ENCODE results near the gene TCF4. TPM values are rescaled to one million over a fixed set of nuclear protein-coding genes. Genes with fewer than 3 reads are reported as not detected.

The TCF4 gene
- total RNA-seq, 1 experiment from 2014 or later, result 2.3 TPM

DNA sequence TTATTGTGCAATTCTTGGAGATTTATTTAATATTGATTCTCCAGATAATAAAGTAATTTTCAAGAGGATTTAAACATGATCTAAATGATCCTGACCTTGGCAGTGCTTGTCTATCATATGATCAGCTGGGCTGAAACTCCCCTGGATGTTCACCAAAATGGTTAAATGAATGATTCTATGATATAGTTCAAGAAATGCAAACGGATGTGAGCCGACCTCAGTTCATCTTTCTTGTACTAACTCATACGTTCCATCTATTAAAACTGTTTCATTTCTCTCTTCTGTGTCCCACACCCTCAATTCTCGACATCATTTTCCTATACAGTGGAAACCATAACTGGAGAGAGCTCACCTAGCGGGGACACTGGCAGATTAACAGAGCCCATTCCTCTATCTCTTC is 347.0 kb downstream of the TCF4 start:
- Histone ChIP-seq H3K4me1 (ENCODE audit: control insufficient read depth, insufficient read depth, low read length) (no peaks in the 10 kb centered on the region), H3K36me3 (ENCODE audit: control insufficient read depth, insufficient read depth, low read length) (no peaks in the 10 kb centered on the region), H3K27ac (ENCODE audit: low read length) (no peak overlapping the region), H3K9me3 (ENCODE audit: control insufficient read depth, insufficient read depth, low read depth, low read length) (no peaks in the 10 kb centered on the region), H3K27me3 (ENCODE audit: control insufficient read depth, insufficient read depth, low read length) (no peaks in the 10 kb centered on the region), H3K4me3 (ENCODE audit: low read depth in 2 of 2, low read length in 2 of 2) (no peak overlapping the region)
- ChIA-PET POLR2A (no interaction called here), CTCF (no interaction called here)
- no peak for DNase-seq (ENCODE audit: low read depth, low spot score)
- TF ChIP-seq POLR2AphosphoS5 (IDR thresholded peaks at IDR 0.05; ENCODE audit: low read depth, low read length) (no peak), SIN3A (IDR thresholded peaks at IDR 0.05; ENCODE audit: borderline replicate concordance, insufficient read depth, low read depth, low read length) (no peak), TCF7L2 (IDR thresholded peaks at IDR 0.05; ENCODE audit: low read depth, low read length) (no peak)
- TF ChIP-seq, protein P1, sequence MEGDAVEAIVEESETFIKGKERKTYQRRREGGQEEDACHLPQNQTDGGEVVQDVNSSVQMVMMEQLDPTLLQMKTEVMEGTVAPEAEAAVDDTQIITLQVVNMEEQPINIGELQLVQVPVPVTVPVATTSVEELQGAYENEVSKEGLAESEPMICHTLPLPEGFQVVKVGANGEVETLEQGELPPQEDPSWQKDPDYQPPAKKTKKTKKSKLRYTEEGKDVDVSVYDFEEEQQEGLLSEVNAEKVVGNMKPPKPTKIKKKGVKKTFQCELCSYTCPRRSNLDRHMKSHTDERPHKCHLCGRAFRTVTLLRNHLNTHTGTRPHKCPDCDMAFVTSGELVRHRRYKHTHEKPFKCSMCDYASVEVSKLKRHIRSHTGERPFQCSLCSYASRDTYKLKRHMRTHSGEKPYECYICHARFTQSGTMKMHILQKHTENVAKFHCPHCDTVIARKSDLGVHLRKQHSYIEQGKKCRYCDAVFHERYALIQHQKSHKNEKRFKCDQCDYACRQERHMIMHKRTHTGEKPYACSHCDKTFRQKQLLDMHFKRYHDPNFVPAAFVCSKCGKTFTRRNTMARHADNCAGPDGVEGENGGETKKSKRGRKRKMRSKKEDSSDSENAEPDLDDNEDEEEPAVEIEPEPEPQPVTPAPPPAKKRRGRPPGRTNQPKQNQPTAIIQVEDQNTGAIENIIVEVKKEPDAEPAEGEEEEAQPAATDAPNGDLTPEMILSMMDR (IDR thresholded peaks at IDR 0.05), result no peak
- TF ChIP-seq, protein P2, sequence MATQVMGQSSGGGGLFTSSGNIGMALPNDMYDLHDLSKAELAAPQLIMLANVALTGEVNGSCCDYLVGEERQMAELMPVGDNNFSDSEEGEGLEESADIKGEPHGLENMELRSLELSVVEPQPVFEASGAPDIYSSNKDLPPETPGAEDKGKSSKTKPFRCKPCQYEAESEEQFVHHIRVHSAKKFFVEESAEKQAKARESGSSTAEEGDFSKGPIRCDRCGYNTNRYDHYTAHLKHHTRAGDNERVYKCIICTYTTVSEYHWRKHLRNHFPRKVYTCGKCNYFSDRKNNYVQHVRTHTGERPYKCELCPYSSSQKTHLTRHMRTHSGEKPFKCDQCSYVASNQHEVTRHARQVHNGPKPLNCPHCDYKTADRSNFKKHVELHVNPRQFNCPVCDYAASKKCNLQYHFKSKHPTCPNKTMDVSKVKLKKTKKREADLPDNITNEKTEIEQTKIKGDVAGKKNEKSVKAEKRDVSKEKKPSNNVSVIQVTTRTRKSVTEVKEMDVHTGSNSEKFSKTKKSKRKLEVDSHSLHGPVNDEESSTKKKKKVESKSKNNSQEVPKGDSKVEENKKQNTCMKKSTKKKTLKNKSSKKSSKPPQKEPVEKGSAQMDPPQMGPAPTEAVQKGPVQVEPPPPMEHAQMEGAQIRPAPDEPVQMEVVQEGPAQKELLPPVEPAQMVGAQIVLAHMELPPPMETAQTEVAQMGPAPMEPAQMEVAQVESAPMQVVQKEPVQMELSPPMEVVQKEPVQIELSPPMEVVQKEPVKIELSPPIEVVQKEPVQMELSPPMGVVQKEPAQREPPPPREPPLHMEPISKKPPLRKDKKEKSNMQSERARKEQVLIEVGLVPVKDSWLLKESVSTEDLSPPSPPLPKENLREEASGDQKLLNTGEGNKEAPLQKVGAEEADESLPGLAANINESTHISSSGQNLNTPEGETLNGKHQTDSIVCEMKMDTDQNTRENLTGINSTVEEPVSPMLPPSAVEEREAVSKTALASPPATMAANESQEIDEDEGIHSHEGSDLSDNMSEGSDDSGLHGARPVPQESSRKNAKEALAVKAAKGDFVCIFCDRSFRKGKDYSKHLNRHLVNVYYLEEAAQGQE (IDR thresholded peaks at IDR 0.05; ENCODE audit: insufficient read depth in 1 of 2, low read depth in 2 of 2, low read length in 1 of 2), result no peak
- in situ Hi-C loops (cut with HindIII; ENCODE audit: low pct_unique_long_range_greater_than_20kb, low sequenced_read_pairs), result no loop called here
- intact Hi-C loops (cut with micrococcal nuclease; ENCODE audit: unreplicated experiment), result no loop called here
- no TSS peak for BruUV-seq (replicated peaks)
- no peak for ATAC-seq

DNA sequence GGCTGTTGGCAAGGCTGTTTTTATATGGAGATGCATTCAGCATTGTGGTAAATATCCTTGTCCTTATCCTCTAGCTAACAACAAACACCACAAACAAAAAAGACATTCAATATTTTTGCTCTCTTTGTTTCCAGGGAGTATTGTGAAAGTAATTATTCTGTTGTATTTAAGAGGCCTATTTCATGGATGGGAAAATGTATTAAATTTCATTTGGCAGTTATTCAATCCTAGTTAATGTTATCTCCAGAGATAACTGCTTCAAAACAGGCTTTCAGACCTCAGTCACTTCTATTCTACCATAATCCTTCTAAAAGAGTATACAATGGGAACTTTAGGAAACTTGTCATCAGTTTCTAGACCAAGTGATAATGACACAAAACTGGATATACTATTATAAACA is 348.3 kb downstream of the TCF4 start:
- in situ Hi-C loops (cut with HindIII; ENCODE audit: low pct_unique_long_range_greater_than_20kb, low sequenced_read_pairs) (no loop called here), intact Hi-C loops (cut with micrococcal nuclease; ENCODE audit: unreplicated experiment) (no loop called here)
- TF ChIP-seq TCF7L2 (IDR thresholded peaks at IDR 0.05; ENCODE audit: low read depth, low read length) (no peak), SIN3A (IDR thresholded peaks at IDR 0.05; ENCODE audit: borderline replicate concordance, insufficient read depth, low read depth, low read length) (no peak), POLR2AphosphoS5 (IDR thresholded peaks at IDR 0.05; ENCODE audit: low read depth, low read length) (no peak)
- TF ChIP-seq, protein P1 (IDR thresholded peaks at IDR 0.05), result no peak
- TF ChIP-seq, protein P2 (IDR thresholded peaks at IDR 0.05; ENCODE audit: insufficient read depth in 1 of 2, low read depth in 2 of 2, low read length in 1 of 2), result no peak
- Histone ChIP-seq H3K27ac (ENCODE audit: low read length) (no peak overlapping the region), H3K4me1 (ENCODE audit: control insufficient read depth, insufficient read depth, low read length) (peaks cover 4% of the 10 kb centered on the region; the same call in 1 of the 2 replicates), H3K9me3 (ENCODE audit: control insufficient read depth, insufficient read depth, low read depth, low read length) (no peaks in the 10 kb centered on the region), H3K4me3 (ENCODE audit: low read depth in 2 of 2, low read length in 2 of 2) (no peak overlapping the region), H3K36me3 (ENCODE audit: control insufficient read depth, insufficient read depth, low read length) (no peaks in the 10 kb centered on the region), H3K27me3 (ENCODE audit: control insufficient read depth, insufficient read depth, low read length) (no peaks in the 10 kb centered on the region)
- ATAC-seq (no peak), DNase-seq (ENCODE audit: low read depth, low spot score) (no peak)
- BruUV-seq (replicated peaks), result no TSS peak
- POLR2A ChIA-PET, result interaction anchor here (0.5 kb wide), 1 partner anchor 311 kb away, joined by 3 read pairs; no protein-coding TSS in a partner anchor
- CTCF ChIA-PET, result no interaction called here

Measured in Panc1 (cell line).